ENCODE results near the gene ZPR1. TPM values are rescaled to one million over a fixed set of nuclear protein-coding genes. Genes with fewer than 3 reads are reported as not detected.

The ZPR1 gene
- total RNA-seq, 1 experiment from 2014 or later: 29.6 TPM

GRCh38 chr11:116792144-116792868 lies 4.5 kb upstream of the ZPR1 start:
- no peaks in the 10 kb centered on the region for H3K9me3 ChIP-seq (ENCODE audit: insufficient read depth, low read depth)
- H3K4me2 ChIP-seq: no peak overlapping the region
- no peak overlapping the region for H3K4me3 ChIP-seq
- TF ChIP-seq CTCF (conservative IDR thresholded peaks at IDR 0.05) (no peak), EZH2 (IDR thresholded peaks at IDR 0.05; ENCODE audit: low read depth) (no peak)
- no peaks in the 10 kb centered on the region for H4K20me1 ChIP-seq (ENCODE audit: insufficient read depth)
- intact Hi-C loops (cut with micrococcal nuclease; ENCODE audit: unreplicated experiment): no loop called here
- H3K27me3 ChIP-seq (ENCODE audit: insufficient read depth, low read depth): no peaks in the 10 kb centered on the region
- ChIA-PET POLR2A (ENCODE audit: unreplicated experiment) (no interaction called here), CTCF (no interaction called here)
- no TSS peak for BruUV-seq (replicated peaks)
- H3K9me2 ChIP-seq (ENCODE audit: insufficient read depth): no peaks in the 10 kb centered on the region
- peaks cover 5% of the 10 kb centered on the region for H3F3A ChIP-seq (ENCODE audit: insufficient read depth, low read depth)
- H3K4me1 ChIP-seq (replicated peaks; ENCODE audit: insufficient read depth): peaks cover 13% of the 10 kb centered on the region
- no peak overlapping the region for H3K27ac ChIP-seq
- DNase-seq: no peak
- H3K79me2 ChIP-seq (ENCODE audit: low read depth): peaks cover 5% of the 10 kb centered on the region
- H2AFZ ChIP-seq: no peak overlapping the region
- no peaks in the 10 kb centered on the region for H3K36me3 ChIP-seq (ENCODE audit: low read depth)

GRCh38 chr11:116791813-116792143 lies 4.0 kb upstream of the ZPR1 start, which contains the start of gene APOA5:
APOA5 (minus strand) TSS chr11:116791879; CDS start chr11:116791860, 19 bp downstream.
- POLR2A ChIA-PET (ENCODE audit: unreplicated experiment): no interaction called here
- Histone ChIP-seq H3F3A (ENCODE audit: insufficient read depth, low read depth) (peaks cover 5% of the 10 kb centered on the region), H3K9me3 (ENCODE audit: insufficient read depth, low read depth) (no peaks in the 10 kb centered on the region), H4K20me1 (ENCODE audit: insufficient read depth) (no peaks in the 10 kb centered on the region), H3K36me3 (ENCODE audit: low read depth) (no peaks in the 10 kb centered on the region), H3K9me2 (ENCODE audit: insufficient read depth) (no peaks in the 10 kb centered on the region), H3K79me2 (ENCODE audit: low read depth) (peaks cover 10% of the 10 kb centered on the region), H2AFZ (no peak within 1 kb of the TSS), H3K4me2 (no peak within 1 kb of the TSS), H3K27me3 (ENCODE audit: insufficient read depth, low read depth) (no peaks in the 10 kb centered on the region), H3K4me3 (no peak within 1 kb of the TSS), H3K4me1 (replicated peaks; ENCODE audit: insufficient read depth) (peaks cover 17% of the 10 kb centered on the region), H3K27ac (no peak within 1 kb of the TSS)
- TF ChIP-seq EZH2 (IDR thresholded peaks at IDR 0.05; ENCODE audit: low read depth) (no peak), CTCF (conservative IDR thresholded peaks at IDR 0.05) (no peak)
- no peak for DNase-seq
- intact Hi-C loops (cut with micrococcal nuclease; ENCODE audit: unreplicated experiment): loop anchor here (1.0 to 2.0 kb wide), 2 partner anchors 307 to 315 kb away; partner anchors contain the start of gene SIK3
- no TSS peak for BruUV-seq (replicated peaks)
- CTCF ChIA-PET: interaction anchor here (1.0 to 2.0 kb wide), 4 partner anchors 22 to 314 kb away, joined by 3 to 16 read pairs (median 7); no protein-coding TSS in a partner anchor

- Histone ChIP-seq H3K27ac (no peak overlapping the region), H3K4me2 (no peak overlapping the region), H3K27me3 (ENCODE audit: insufficient read depth, low read depth) (no peaks in the 10 kb centered on the region), H3K4me3 (no peak overlapping the region), H4K20me1 (ENCODE audit: insufficient read depth) (no peaks in the 10 kb centered on the region), H3K79me2 (ENCODE audit: low read depth) (peaks cover 16% of the 10 kb centered on the region), H3K9me3 (ENCODE audit: insufficient read depth, low read depth) (no peaks in the 10 kb centered on the region), H3K9me2 (ENCODE audit: insufficient read depth) (no peaks in the 10 kb centered on the region), H3K36me3 (ENCODE audit: low read depth) (0 out of 2 replicates have a peak, but pooled peaks cover 3% of the 10 kb centered on the region), H3K4me1 (replicated peaks; ENCODE audit: insufficient read depth) (peaks cover 20% of the 10 kb centered on the region), H2AFZ (no peak overlapping the region), H3F3A (ENCODE audit: insufficient read depth, low read depth) (peaks cover 5% of the 10 kb centered on the region)
- intact Hi-C loops (cut with micrococcal nuclease; ENCODE audit: unreplicated experiment): loop anchor here (1.0 to 2.0 kb wide), 2 partner anchors 308 to 315 kb away; partner anchors contain the start of gene SIK3
- CTCF ChIA-PET: interaction anchor here (0.5 to 2.0 kb wide), 5 partner anchors 21 to 315 kb away, joined by 3 to 16 read pairs (median 6); no protein-coding TSS in a partner anchor
- BruUV-seq (replicated peaks): no TSS peak
- POLR2A ChIA-PET (ENCODE audit: unreplicated experiment): interaction anchor here (0.5 kb wide), 1 partner anchor 307 kb away, joined by 3 read pairs; the partner anchor contains the start of gene SIK3
- DNase-seq: peak; percentile 50 to 63
- no peak for TF ChIP-seq EZH2 (IDR thresholded peaks at IDR 0.05; ENCODE audit: low read depth)
- peak; percentile 87 for TF ChIP-seq CTCF (conservative IDR thresholded peaks at IDR 0.05)
Measured at GRCh38 chr11:116791002-116791812, 3.4 kb upstream of the ZPR1 start.

All from PC-9 (cell line).